IMR-90 (cell line): ENCODE results near the gene APOA4. TPM values are rescaled to one million over a fixed set of nuclear protein-coding genes. Genes with fewer than 3 reads are reported as not detected.
A peak's percentile ranks its signal among the peaks of the same experiment; 100 is the strongest.

Experiments used
- ATAC-seq: fragments of 200-7000 bp; cut with Tn5 transposase; 2 replicates; pipeline ENCODE4 v1.9.1; 2020; ENCODE audit warnings: low read depth, mild to moderate bottlenecking, moderate library complexity
- BruUV-seq: library from RNA; stranded (reverse); fragments of 400-500 nt; replicated peaks from 2 replicates; lab custom pipeline; 2021; lab: Mats Ljungman, UMichigan
- CTCF ChIA-PET: fragments of 300-600 bp; formaldehyde crosslinking; extraction: SDS; loops from one replicate; lab custom pipeline; 2021; ENCODE audit warnings: antibody characterized with exemption; lab: Yijun Ruan, JAX
- POLR2A ChIA-PET: fragments of 300-600 bp; sonication (Branson Sonifier 250); formaldehyde crosslinking; loops from one replicate; lab custom pipeline; 2022; ENCODE audit warnings: antibody characterized with exemption; ENCODE audit not compliant: unreplicated experiment; lab: Charles Lee
- DNase-seq: peaks from one replicate; pipeline ENCODE4 v3.0.0; 2013
- H2AFZ ChIP-seq: replicated peaks from 2 replicates; pipeline ENCODE3; 2013; ENCODE audit warnings: low read length, mild to moderate bottlenecking; ENCODE audit not compliant: poor library complexity
- H2AK5ac ChIP-seq: 2 replicates; pipeline ENCODE4 v1.6.1; 2013; ENCODE audit warnings: low read depth, low read length, inconsistent platforms
- H2AK9ac ChIP-seq: replicated peaks from 2 replicates; pipeline ENCODE3; 2013; ENCODE audit warnings: mild to moderate bottlenecking, low read depth, low read length, moderate library complexity; ENCODE audit not compliant: poor library complexity
- H2BK120ac ChIP-seq: 2 replicates; pipeline ENCODE4 v1.6.1; 2013; ENCODE audit warnings: low read depth, low read length, inconsistent platforms
- H2BK15ac ChIP-seq: 3 replicates; pipeline ENCODE4 v1.6.1; 2013; ENCODE audit warnings: low read depth, low read length, inconsistent platforms
- H2BK20ac ChIP-seq: 2 replicates; pipeline ENCODE4 v1.6.1; 2013; ENCODE audit warnings: low read depth, mild to moderate bottlenecking, inconsistent platforms, low read length, moderate library complexity
- H2BK5ac ChIP-seq: 2 replicates; pipeline ENCODE4 v1.6.1; 2013; ENCODE audit warnings: mild to moderate bottlenecking, low read depth, low read length, inconsistent platforms; ENCODE audit not compliant: poor library complexity, severe bottlenecking
- H3K14ac ChIP-seq: replicated peaks from 2 replicates; pipeline ENCODE4 v1.6.1; 2013; ENCODE audit warnings: low read depth, low read length, inconsistent platforms
- H3K18ac ChIP-seq: 2 replicates; pipeline ENCODE4 v1.6.1; 2013; ENCODE audit warnings: low read depth, low read length, control low read depth
- H3K23ac ChIP-seq: 2 replicates; pipeline ENCODE4 v1.6.1; 2013; ENCODE audit warnings: low read depth, low read length, inconsistent platforms
- H3K27ac ChIP-seq: 2 replicates; pipeline ENCODE4 v1.5.1; 2013; ENCODE audit warnings: mild to moderate bottlenecking, control low read depth, low read length; ENCODE audit not compliant: insufficient read depth
- H3K27me3 ChIP-seq: 2 replicates; pipeline ENCODE4 v1.6.1; 2013; ENCODE audit warnings: low read length; ENCODE audit not compliant: control insufficient read depth, insufficient read depth
- H3K36me3 ChIP-seq: 2 replicates; pipeline ENCODE4 v1.6.1; 2013; ENCODE audit warnings: low read length, mixed read lengths; ENCODE audit not compliant: control insufficient read depth, insufficient read depth
- H3K4ac ChIP-seq: 2 replicates; pipeline ENCODE4 v1.6.1; 2013; ENCODE audit warnings: low read depth, low read length, inconsistent platforms
- H3K4me1 ChIP-seq: 2 replicates; pipeline ENCODE4 v1.6.1; 2013; ENCODE audit warnings: low read length, mixed read lengths; ENCODE audit not compliant: control insufficient read depth, insufficient read depth
- H3K4me2 ChIP-seq: 2 replicates; pipeline ENCODE4 v1.6.1; 2013; ENCODE audit warnings: low read depth, mild to moderate bottlenecking, control low read depth, low read length, moderate library complexity
- H3K4me3 ChIP-seq: 2 replicates; pipeline ENCODE4 v1.5.1; 2013; ENCODE audit warnings: low read depth, mild to moderate bottlenecking, control low read depth, low read length, moderate library complexity; ENCODE audit not compliant: insufficient read depth
- H3K56ac ChIP-seq: 2 replicates; pipeline ENCODE4 v1.6.1; 2013; ENCODE audit warnings: low read length, inconsistent platforms; ENCODE audit not compliant: insufficient read depth; ENCODE audit errors: extremely low read depth
- H3K79me1 ChIP-seq, 2 experiments: 2 replicates each; pipeline ENCODE4 v1.6.1; 2013; ENCODE audit warnings: low read length in 2 of 2, inconsistent platforms in 1 of 2, low read depth in 1 of 2
- H3K9ac ChIP-seq: 2 replicates; pipeline ENCODE4 v1.6.1; 2013; ENCODE audit warnings: low read depth, low read length, control low read depth
- H3K9me1 ChIP-seq: 2 replicates; pipeline ENCODE4 v1.6.1; 2013; ENCODE audit warnings: low read length, inconsistent platforms; ENCODE audit not compliant: insufficient read depth
- H3K9me3 ChIP-seq: 2 replicates; pipeline ENCODE4 v1.6.1; 2013; ENCODE audit warnings: low read length; ENCODE audit not compliant: control insufficient read depth, insufficient read depth
- H4K20me1 ChIP-seq: 2 replicates; pipeline ENCODE4 v1.6.1; 2013; ENCODE audit warnings: low read length, inconsistent platforms; ENCODE audit not compliant: insufficient read depth
- H4K5ac ChIP-seq: 2 replicates; pipeline ENCODE4 v1.6.1; 2013; ENCODE audit warnings: mild to moderate bottlenecking, low read depth, low read length, control low read depth
- H4K8ac ChIP-seq, 2 experiments: 2 replicates each; pipeline ENCODE4 v1.6.1; 2013; ENCODE audit warnings: low read depth in 2 of 2, low read length in 2 of 2, control low read depth in 1 of 2, inconsistent platforms in 1 of 2
- H4K91ac ChIP-seq: 2 replicates; pipeline ENCODE4 v1.6.1; 2013; ENCODE audit warnings: low read depth, low read length, inconsistent platforms; ENCODE audit not compliant: insufficient read depth
- BHLHE40 ChIP-seq: fragments of 150-350 bp; IDR thresholded peaks from 2 replicates; pipeline ENCODE4 v1.6.1; 2016; ENCODE audit warnings: mild to moderate bottlenecking, low read depth, low read length
- CEBPB ChIP-seq: IDR thresholded peaks from 2 replicates; pipeline ENCODE4 v1.6.1; 2012; ENCODE audit warnings: low read depth, low read length, improper control_type of control experiment
- CHD1 ChIP-seq: IDR thresholded peaks from 2 replicates; pipeline ENCODE4 v1.6.1; 2012; ENCODE audit warnings: low read depth, low read length, improper control_type of control experiment
- MAFK ChIP-seq: IDR thresholded peaks from 2 replicates; pipeline ENCODE4 v1.6.1; 2012; ENCODE audit warnings: low read depth, low read length, improper control_type of control experiment
- MAZ ChIP-seq: IDR thresholded peaks from 2 replicates; pipeline ENCODE4 v1.6.1; 2012; ENCODE audit warnings: low read depth, mild to moderate bottlenecking, low read length, improper control_type of control experiment, moderate library complexity, borderline replicate concordance
- MXI1 ChIP-seq: IDR thresholded peaks from 2 replicates; pipeline ENCODE4 v1.6.1; 2012; ENCODE audit warnings: low read depth, mild to moderate bottlenecking, low read length, moderate library complexity, borderline replicate concordance
- POLR2A ChIP-seq: IDR thresholded peaks from 2 replicates; pipeline ENCODE4 v1.6.1; 2012; ENCODE audit warnings: mild to moderate bottlenecking, low read depth, low read length
- RAD21 ChIP-seq: IDR thresholded peaks from 2 replicates; pipeline ENCODE4 v1.6.1; 2012; ENCODE audit warnings: low read length, improper control_type of control experiment
- RCOR1 ChIP-seq: IDR thresholded peaks from 2 replicates; pipeline ENCODE4 v1.6.1; 2012; ENCODE audit warnings: mild to moderate bottlenecking, low read length, improper control_type of control experiment; ENCODE audit not compliant: insufficient replicate concordance
- RFX5 ChIP-seq: IDR thresholded peaks from 2 replicates; pipeline ENCODE4 v1.8.0; 2012; ENCODE audit warnings: low read depth, mild to moderate bottlenecking, low read length, moderate library complexity
- WGBS, 2 experiments: methylation state at CpG; one replicate each; pipeline versions ENCODE4 v1.1.5 to v1.1.7; 2013; ENCODE audit warnings: missing lambda C conversion rate in 2 of 2; ENCODE audit not compliant: insufficient read length in 1 of 2; ENCODE audit errors: extremely low coverage in 2 of 2; 5-methylcytosine and 5-hydroxymethylcytosine counted together
- dilution Hi-C: fragments of 300-500 bp; cut with HindIII; formaldehyde crosslinking; loops from one replicate; pipeline ENCODE4 v1.14.3; 2018; ENCODE audit warnings: low sequenced_read_pairs; ENCODE audit not compliant: unreplicated experiment
- in situ Hi-C: fragments of 300-500 bp; cut with MboI; formaldehyde crosslinking; loops from 3 replicates; pipeline ENCODE4 v1.14.3; 2019; ENCODE audit warnings: low sequenced_read_pairs, inconsistent platforms, mixed read lengths
- intact Hi-C: fragments of 100-400 bp; cut with micrococcal nuclease; formaldehyde crosslinking; loops from 2 replicates; pipeline ENCODE4 v1.10.0; 2022
- polyA plus RNA-seq, 3 experiments: library from polyadenylated mRNA; depleted of rRNA; stranded (reverse); fragments of >200 nt; gene quantifications; 2 replicates each; pipeline ENCODE4 v1.2.3, GENCODE V29; 2012; ENCODE audit warnings: low replicate concordance in 1 of 3
- total RNA-seq: library from RNA; depleted of rRNA; stranded (reverse); fragments of >200 nt; gene quantifications from 2 replicates; pipeline ENCODE4 v1.2.3, GENCODE V29; 2012
- TF ChIP-seq, protein P1 (sequence below): fragments of 150-350 bp; IDR thresholded peaks from 2 replicates; pipeline ENCODE4 v1.6.1; 2016; ENCODE audit warnings: low read depth, mild to moderate bottlenecking, low read length, moderate library complexity, borderline replicate concordance

Gene APOA4
- total and polyA plus RNA-seq, 2 of the 4 experiments (the other 2 are of a cell fraction), result not detected

DNA sequence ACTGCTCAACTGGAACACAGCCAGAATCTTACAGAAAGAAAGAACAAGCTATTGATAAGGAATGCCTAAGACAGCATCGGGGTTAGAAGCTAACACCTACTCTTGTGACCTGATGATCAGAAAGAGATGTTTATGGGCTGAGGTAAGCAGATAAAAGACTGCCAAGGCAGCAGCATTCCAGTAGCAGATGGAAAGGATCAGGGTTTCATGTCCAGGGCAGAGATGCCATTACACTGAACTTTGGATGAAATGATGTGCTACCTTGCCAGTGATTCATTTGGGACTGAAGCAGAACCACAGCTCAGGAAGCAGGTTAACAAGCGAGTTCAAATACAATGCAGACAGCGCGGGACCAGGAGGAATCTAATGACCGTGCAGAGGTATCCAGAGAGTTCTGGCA, 41.4 kb upstream of the APOA4 start:
- H3K36me3 ChIP-seq, result peaks cover 34% of the 10 kb centered on the region
- H3K9me3 ChIP-seq, result no peaks in the 10 kb centered on the region
- H3K4ac ChIP-seq, result no peak overlapping the region
- BruUV-seq, result no TSS peak
- no peak overlapping the region for H3K56ac ChIP-seq
- no peak overlapping the region for H2BK5ac ChIP-seq
- ATAC-seq (no peak), DNase-seq (peak; percentile 48)
- no peak overlapping the region for H3K18ac ChIP-seq
- H2BK20ac ChIP-seq, result no peak overlapping the region
- H4K91ac ChIP-seq, result no peak overlapping the region
- no peak overlapping the region for H4K5ac ChIP-seq
- H3K27ac ChIP-seq, result no peak overlapping the region
- H3K27me3 ChIP-seq, result no peaks in the 10 kb centered on the region
- H3K9me1 ChIP-seq, result peaks cover 9% of the 10 kb centered on the region
- no peak overlapping the region for H3K14ac ChIP-seq
- no peak overlapping the region for H3K23ac ChIP-seq
- no peak overlapping the region for H2AFZ ChIP-seq
- dilution Hi-C loops (no loop called here), in situ Hi-C loops (no loop called here), intact Hi-C loops (no loop called here)
- H3K4me1 ChIP-seq, result peaks cover 12% of the 10 kb centered on the region
- no peak overlapping the region for H2BK120ac ChIP-seq
- CTCF ChIA-PET, result no interaction called here
- no peak overlapping the region for H2AK5ac ChIP-seq
- H2BK15ac ChIP-seq, result no peak overlapping the region
- POLR2A ChIA-PET, result interaction anchor here (0.5 kb wide), 1 partner anchor 252 kb away, joined by 3 read pairs; no protein-coding TSS in a partner anchor
- no peaks in the 10 kb centered on the region for H3K79me1 ChIP-seq
- H3K4me2 ChIP-seq, result no peak overlapping the region
- H3K9ac ChIP-seq, result no peak overlapping the region
- no peak overlapping the region for H4K8ac ChIP-seq
- H2AK9ac ChIP-seq, result no peak overlapping the region
- H4K20me1 ChIP-seq, result no peaks in the 10 kb centered on the region
- no peak for TF ChIP-seq MAFK
- TF ChIP-seq MXI1, result no peak
- no peak for TF ChIP-seq POLR2A
- no peak for TF ChIP-seq CHD1
- TF ChIP-seq, protein P1, sequence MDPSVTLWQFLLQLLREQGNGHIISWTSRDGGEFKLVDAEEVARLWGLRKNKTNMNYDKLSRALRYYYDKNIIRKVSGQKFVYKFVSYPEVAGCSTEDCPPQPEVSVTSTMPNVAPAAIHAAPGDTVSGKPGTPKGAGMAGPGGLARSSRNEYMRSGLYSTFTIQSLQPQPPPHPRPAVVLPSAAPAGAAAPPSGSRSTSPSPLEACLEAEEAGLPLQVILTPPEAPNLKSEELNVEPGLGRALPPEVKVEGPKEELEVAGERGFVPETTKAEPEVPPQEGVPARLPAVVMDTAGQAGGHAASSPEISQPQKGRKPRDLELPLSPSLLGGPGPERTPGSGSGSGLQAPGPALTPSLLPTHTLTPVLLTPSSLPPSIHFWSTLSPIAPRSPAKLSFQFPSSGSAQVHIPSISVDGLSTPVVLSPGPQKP, result no peak
- no peak for TF ChIP-seq RFX5
- TF ChIP-seq BHLHE40, result no peak
- no peak for TF ChIP-seq MAZ
- no peak for TF ChIP-seq RAD21
- no peak for TF ChIP-seq RCOR1
- TF ChIP-seq CEBPB, result no peak
- no peak overlapping the region for H3K4me3 ChIP-seq
- 80% methylated on average over 5 of the region's 5 CpGs; no CpG with 5 or more reads in 1 of the 2 experiments for WGBS, 2 experiments
